ENCODE results near the gene HADHB.
"Not testable (repeated sequence)": the region's sequence is repeated elsewhere in the genome, so short reads cannot be mapped to it uniquely, and the experiment has no call there.

Gene HADHB

DNA sequence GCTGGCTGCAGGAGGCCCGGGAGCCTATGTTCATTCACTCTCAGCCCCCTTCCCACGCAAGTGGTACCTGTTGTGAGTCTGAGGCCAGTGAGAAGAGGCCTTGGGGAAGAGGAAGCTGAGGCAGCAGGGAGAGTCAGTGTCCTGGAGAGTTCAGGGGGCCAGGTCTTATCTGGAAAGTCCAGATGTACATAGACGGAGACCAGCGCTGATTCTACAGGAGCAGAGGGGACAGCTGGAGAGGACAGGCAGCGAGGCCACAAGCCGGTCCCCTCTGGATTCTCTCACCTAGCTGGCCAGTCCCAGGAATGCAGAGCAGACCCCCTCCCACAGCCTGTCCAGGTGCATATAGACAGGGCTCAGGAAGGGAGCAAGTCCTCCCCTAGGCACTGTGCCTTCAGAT lies 72.1 kb downstream of the HADHB start:
- intact Hi-C loops (cut with micrococcal nuclease) = no loop called here
- Mint-ChIP-seq H3K4me1 (ENCODE audit: low read depth) (peaks cover 10% of the 10 kb centered on the region), H3K27me3 (no peaks in the 10 kb centered on the region)

DNA sequence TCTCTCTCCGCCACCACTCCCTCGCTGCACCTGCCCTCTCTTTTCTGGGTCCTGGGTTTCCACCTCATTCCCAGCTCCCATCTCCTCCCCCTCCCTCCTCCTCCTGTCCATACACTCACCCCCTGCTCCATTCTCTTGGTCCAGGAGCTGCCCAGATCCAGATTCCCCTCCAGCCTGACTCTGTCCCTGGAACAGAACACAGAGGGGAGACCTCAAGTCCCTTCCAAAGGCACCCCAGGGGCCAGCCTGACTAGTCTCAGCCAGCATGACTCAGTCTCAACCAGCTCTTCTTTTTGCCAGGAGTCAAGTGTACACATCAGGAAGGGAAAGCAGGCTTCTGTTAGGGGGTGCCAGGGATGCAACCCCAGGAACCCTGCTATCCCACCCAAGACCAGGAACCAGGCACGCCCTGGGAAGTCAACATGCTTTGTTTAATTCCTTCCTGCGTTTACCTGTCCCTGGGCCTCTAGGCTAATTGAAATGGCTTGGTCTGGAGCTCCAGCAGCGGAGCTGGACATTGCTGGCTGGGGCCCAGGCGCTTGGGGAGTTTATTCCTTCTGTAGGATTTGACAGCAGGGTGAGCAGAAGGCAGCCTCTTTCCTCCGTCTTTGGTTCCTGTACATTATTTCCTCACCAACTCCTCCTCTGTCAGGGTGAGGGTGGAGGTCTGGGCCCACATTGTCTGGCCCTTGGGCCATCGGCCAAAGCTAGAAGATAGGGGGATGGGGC lies 72.8 kb downstream of the HADHB start:
- Mint-ChIP-seq H3K27ac (no peak overlapping the region), H3K27me3 (no peaks in the 10 kb centered on the region), H3K9me3 (no peaks in the 10 kb centered on the region), H3K4me1 (ENCODE audit: low read depth) (peaks cover 10% of the 10 kb centered on the region), H3K4me3 (no peak overlapping the region), H3K36me3 (ENCODE audit: low read depth) (no peaks in the 10 kb centered on the region)
- intact Hi-C loops (cut with micrococcal nuclease) = no loop called here

More for the DNA sequence above, 72.1 kb downstream of the HADHB start:
- H3K9me3 Mint-ChIP-seq = no peaks in the 10 kb centered on the region
- H3K27ac Mint-ChIP-seq = no peak overlapping the region
- no peaks in the 10 kb centered on the region for H3K36me3 Mint-ChIP-seq (ENCODE audit: low read depth)
- no peak overlapping the region for H3K4me3 Mint-ChIP-seq

DNA sequence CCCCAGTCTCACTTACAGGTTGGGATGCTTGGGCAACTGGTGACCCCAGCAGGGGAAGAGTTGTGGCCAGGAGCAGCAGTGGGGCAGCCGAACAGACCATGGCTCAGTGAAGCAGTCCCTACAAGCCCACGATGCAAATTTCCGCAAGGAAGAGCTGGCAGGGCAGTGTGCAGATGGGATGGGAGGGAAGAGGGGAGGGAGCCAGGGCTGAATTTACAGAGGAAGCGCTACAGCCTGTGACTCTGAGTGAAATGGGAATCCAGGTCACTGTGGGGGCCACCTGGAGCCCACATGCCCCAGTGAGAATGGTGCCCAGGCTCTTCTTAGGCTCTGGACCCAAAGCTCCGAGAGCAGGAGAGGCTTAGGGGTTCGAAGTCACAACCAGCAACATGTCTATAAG lies 74.2 kb downstream of the HADHB start:
- Mint-ChIP-seq H3K4me1 (ENCODE audit: low read depth) (peaks cover 5% of the 10 kb centered on the region), H3K36me3 (ENCODE audit: low read depth) (no peaks in the 10 kb centered on the region), H3K27ac (no peak overlapping the region), H3K27me3 (no peaks in the 10 kb centered on the region), H3K9me3 (no peaks in the 10 kb centered on the region), H3K4me3 (no peak overlapping the region)
- intact Hi-C loops (cut with micrococcal nuclease) = no loop called here

DNA sequence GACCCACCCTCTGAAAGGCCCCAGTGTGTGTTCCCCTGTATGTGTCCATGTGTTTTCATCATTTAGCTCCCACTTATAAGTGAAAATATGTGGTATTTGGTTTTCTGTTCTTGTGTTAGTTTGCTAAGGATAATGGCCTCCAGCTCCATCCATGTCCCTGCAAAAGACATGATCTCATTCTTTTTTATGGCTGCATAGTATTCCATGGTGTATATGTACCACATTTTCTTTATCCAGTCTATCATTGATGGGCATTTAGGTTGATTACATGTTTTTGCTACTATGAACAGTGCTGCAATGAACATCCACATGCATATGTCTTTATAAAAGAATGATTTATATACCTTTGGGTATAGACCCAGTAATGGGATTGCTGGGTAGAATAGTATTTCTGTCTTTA lies 79.7 kb downstream of the HADHB start:
- H3K9me3 Mint-ChIP-seq; H3K27ac Mint-ChIP-seq; H3K4me3 Mint-ChIP-seq; H3K27me3 Mint-ChIP-seq; intact Hi-C loops (cut with micrococcal nuclease); H3K36me3 Mint-ChIP-seq (ENCODE audit: low read depth): not testable (repeated sequence)
- H3K4me1 Mint-ChIP-seq (ENCODE audit: low read depth) = peaks cover 13% of the 10 kb centered on the region

DNA sequence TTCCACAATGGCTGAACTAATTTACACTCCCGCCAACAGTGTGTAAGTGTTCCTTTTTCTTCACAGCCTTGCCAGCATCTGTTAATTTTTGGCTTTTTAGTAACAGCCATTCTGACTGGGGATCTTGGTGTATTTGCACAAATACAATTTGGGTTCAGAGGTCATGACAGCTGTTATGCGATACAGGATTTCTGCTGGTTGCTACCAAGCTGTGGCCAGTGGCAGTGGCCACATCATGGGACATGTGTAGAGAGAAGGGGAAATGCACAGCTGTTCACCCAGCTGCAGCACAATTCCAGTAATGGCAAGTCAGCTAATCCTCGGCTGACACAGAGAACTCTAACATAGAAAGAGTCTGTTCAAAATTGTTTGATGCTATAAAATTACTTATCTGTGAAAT lies 80.2 kb downstream of the HADHB start:
- intact Hi-C loops (cut with micrococcal nuclease) = no loop called here
- H3K4me1 Mint-ChIP-seq (ENCODE audit: low read depth) = peaks cover 14% of the 10 kb centered on the region
- no peak overlapping the region for H3K27ac Mint-ChIP-seq
- no peaks in the 10 kb centered on the region for H3K9me3 Mint-ChIP-seq
- no peaks in the 10 kb centered on the region for H3K27me3 Mint-ChIP-seq
- no peaks in the 10 kb centered on the region for H3K36me3 Mint-ChIP-seq (ENCODE audit: low read depth)
- no peak overlapping the region for H3K4me3 Mint-ChIP-seq

DNA sequence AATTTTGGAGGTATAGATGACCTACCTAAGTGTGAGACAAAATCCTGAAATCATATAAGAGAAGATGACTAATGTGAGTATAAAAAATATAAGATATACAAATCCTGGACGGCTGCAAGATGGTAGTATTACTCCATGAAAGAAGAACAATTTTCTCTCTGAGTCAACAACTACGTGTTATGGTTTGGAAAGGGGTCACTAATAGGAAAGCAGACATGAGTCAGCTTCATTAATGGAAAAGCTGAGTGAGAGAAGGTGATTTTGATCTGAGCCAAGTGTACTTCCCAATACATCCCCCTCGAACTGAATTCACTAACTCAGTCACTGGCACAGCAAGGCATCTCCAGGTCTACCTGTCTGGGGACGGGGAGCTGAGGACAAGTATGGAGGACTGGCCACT lies 81.1 kb downstream of the HADHB start:
- H3K9me3 Mint-ChIP-seq = no peaks in the 10 kb centered on the region
- intact Hi-C loops (cut with micrococcal nuclease) = no loop called here
- peaks cover 23% of the 10 kb centered on the region for H3K4me1 Mint-ChIP-seq (ENCODE audit: low read depth)
- no peak overlapping the region for H3K4me3 Mint-ChIP-seq
- H3K36me3 Mint-ChIP-seq (ENCODE audit: low read depth) = no peaks in the 10 kb centered on the region
- H3K27ac Mint-ChIP-seq = no peak overlapping the region
- H3K27me3 Mint-ChIP-seq = no peaks in the 10 kb centered on the region

DNA sequence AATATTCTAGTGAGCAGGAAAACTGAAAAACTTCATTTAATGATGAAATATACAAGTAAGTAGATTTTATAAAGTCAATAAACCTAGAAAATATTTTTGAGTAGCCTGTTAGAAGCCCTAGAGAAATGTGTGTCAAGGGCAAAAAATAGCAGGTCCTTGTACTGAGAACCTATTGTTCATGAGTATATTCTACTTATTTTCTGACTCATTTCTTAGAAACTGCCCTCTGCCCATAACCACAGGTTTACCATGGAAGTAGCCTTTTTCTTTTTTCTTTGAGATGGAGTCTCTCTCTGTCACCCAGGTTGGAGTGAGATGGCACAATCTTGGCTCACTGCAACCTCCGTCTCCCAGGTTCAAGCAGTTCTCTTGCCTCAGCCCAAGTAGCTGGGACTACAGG lies 81.8 kb downstream of the HADHB start:
- Mint-ChIP-seq H3K36me3 (ENCODE audit: low read depth) (no peaks in the 10 kb centered on the region), H3K4me1 (ENCODE audit: low read depth) (peaks cover 23% of the 10 kb centered on the region), H3K9me3 (no peaks in the 10 kb centered on the region), H3K27ac (no peak overlapping the region), H3K27me3 (no peaks in the 10 kb centered on the region), H3K4me3 (no peak overlapping the region)
- intact Hi-C loops (cut with micrococcal nuclease) = no loop called here

DNA sequence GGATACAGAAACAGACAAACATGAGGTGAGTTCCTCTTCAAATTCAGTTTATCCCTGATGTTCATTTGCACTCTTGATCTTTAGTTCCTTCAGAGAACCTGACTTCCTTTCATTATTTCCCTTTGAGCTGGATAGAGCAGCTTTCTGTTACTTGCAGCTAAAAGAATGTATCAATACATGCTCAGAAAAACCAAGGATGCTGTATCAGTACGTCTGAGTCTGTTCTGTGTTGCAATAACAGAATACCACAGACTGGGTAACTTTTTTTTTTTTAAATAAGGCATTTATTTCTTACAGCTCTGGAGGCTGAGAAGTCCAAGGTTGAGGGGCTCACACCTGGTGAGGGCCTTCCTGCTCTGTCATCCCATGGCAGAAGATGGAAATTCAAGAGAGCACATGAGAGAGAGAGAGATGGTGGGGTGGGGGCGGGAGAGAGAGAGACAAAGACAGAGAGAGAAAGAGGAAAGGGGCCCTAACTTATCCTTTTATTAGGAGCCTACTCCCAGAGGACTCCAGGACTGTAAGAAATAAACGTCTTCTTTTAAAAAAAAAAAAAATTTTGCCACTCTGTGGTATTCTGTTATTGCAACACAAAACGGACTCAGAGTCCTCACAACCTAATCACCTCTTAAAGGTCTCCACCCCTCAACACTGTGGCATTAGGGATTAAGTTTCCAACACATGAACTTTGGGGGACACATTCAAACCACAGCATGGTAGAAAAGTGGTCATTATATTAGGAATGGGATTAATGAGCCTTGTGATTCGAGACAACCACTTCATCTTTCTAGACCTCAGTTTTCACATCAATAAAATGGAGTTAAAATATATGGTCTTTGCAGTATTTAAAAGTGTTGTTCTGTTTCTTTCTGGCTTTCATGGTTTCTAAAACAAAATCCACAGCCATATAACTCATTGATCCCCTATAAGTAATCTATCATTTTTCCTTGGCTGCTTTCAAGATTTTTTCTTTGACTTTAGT lies 82.8 kb downstream of the HADHB start:
- no peak overlapping the region for H3K27ac Mint-ChIP-seq
- peaks cover 23% of the 10 kb centered on the region for H3K4me1 Mint-ChIP-seq (ENCODE audit: low read depth)
- H3K9me3 Mint-ChIP-seq = no peaks in the 10 kb centered on the region
- no peak overlapping the region for H3K4me3 Mint-ChIP-seq
- no peaks in the 10 kb centered on the region for H3K36me3 Mint-ChIP-seq (ENCODE audit: low read depth)
- intact Hi-C loops (cut with micrococcal nuclease) = no loop called here
- no peaks in the 10 kb centered on the region for H3K27me3 Mint-ChIP-seq

DNA sequence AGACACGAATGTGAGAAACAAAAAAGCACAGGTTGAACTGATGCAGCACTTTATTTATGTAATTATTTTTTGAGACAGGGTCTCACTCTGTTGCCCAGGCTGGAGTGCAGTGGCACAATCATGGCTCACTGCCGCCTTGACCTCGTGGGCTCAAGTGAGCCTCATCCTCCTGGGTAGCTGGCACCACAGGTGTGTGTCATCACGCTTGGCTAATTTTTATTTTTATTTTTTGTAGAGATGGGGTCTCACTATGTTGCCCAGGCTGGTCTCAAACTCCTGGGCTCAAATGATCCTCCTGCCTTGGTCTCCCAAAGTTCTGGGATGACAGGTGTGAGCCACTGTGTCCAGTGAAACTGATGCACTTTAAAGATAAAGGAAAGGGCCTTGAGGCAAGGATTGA lies 84.3 kb downstream of the HADHB start:
- H3K9me3 Mint-ChIP-seq; intact Hi-C loops (cut with micrococcal nuclease); H3K36me3 Mint-ChIP-seq (ENCODE audit: low read depth); H3K27me3 Mint-ChIP-seq; H3K4me3 Mint-ChIP-seq; H3K27ac Mint-ChIP-seq: not testable (repeated sequence)
- peaks cover 23% of the 10 kb centered on the region for H3K4me1 Mint-ChIP-seq (ENCODE audit: low read depth)

DNA sequence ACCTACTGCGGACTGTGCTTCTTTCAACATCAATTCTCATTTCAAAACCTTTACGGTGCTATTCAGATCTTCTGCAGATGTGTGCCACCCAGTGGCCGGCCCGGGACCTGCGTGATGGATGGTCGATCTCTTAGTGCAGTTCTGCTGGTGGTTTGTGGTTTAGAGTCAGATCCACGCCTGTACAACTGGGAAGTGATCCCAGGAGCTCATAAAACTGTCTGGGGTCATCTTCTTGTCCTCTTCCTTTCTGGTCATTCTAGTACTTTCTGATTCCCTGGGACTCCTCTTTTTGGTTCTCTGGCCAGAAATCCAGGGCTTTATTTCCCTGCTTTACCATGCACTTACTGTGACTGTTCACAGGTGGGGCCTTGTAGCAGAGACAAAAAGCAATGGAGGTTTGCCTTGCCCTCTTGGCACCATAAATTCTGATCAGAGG lies 85.4 kb downstream of the HADHB start:
- H3K4me1 Mint-ChIP-seq (ENCODE audit: low read depth) = peaks cover 23% of the 10 kb centered on the region
- no peaks in the 10 kb centered on the region for H3K27me3 Mint-ChIP-seq
- intact Hi-C loops (cut with micrococcal nuclease) = loop anchor here (5.0 to 10.0 kb wide), 2 partner anchors 33 to 135 kb away; no protein-coding TSS in a partner anchor
- peak overlapping the region; percentile 77 for H3K27ac Mint-ChIP-seq
- peak overlapping the region; percentile 25 for H3K4me3 Mint-ChIP-seq
- no peaks in the 10 kb centered on the region for H3K36me3 Mint-ChIP-seq (ENCODE audit: low read depth)
- no peaks in the 10 kb centered on the region for H3K9me3 Mint-ChIP-seq

DNA sequence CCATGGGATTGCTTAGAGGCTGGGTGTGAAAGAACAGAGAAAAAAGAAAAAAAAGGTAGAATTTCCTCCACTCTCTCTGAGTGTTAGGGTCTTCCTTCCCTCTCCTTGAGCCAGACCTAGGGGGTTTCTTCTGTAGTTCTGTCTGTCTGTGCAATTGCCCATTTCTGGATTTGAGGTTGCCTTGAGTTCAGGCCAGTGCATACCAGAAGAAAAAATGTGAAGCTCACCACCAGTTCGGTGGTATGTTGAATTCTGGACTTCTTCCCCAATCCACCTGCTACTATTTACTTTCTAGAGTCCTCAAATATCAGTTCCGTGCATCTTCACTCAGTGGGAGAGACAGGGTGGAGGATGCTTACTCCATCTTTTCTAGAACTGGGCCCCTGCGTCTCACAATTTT lies 85.9 kb downstream of the HADHB start:
- H3K4me3 Mint-ChIP-seq = peak overlapping the region; percentile 25
- H3K27ac Mint-ChIP-seq = peak overlapping the region; percentile 77
- no peaks in the 10 kb centered on the region for H3K36me3 Mint-ChIP-seq (ENCODE audit: low read depth)

DNA sequence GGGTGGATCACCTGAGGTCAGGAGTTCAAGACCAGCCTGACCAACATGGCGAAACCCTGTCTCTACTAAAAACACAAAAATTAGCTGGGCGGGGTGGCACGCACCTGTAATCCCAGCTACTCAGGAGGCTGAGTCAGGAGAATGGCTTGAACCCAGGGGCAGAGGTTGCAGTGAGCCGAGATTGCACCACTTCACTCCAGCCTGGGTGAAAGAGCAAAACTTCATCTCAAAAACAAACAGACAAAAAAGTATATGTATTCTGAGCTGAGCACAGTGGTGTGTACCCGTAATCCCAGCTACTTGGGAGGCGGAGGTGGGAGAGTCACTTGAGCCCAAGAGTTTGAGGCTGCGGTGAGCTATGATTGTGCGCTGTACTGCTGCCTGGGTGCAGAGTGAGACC lies 86.6 kb downstream of the HADHB start:
- H3K27me3 Mint-ChIP-seq; H3K36me3 Mint-ChIP-seq (ENCODE audit: low read depth); H3K4me3 Mint-ChIP-seq; H3K9me3 Mint-ChIP-seq; H3K27ac Mint-ChIP-seq: not testable (repeated sequence)
- peaks cover 28% of the 10 kb centered on the region for H3K4me1 Mint-ChIP-seq (ENCODE audit: low read depth)
- intact Hi-C loops (cut with micrococcal nuclease) = loop anchor here (5.0 to 10.0 kb wide), 2 partner anchors 34 to 133 kb away; no protein-coding TSS in a partner anchor

More for the DNA sequence above, 85.9 kb downstream of the HADHB start:
- intact Hi-C loops (cut with micrococcal nuclease) = loop anchor here (5.0 to 10.0 kb wide), 2 partner anchors 33 to 134 kb away; no protein-coding TSS in a partner anchor
- Mint-ChIP-seq H3K27me3 (no peaks in the 10 kb centered on the region), H3K9me3 (no peaks in the 10 kb centered on the region), H3K4me1 (ENCODE audit: low read depth) (peaks cover 23% of the 10 kb centered on the region)

DNA sequence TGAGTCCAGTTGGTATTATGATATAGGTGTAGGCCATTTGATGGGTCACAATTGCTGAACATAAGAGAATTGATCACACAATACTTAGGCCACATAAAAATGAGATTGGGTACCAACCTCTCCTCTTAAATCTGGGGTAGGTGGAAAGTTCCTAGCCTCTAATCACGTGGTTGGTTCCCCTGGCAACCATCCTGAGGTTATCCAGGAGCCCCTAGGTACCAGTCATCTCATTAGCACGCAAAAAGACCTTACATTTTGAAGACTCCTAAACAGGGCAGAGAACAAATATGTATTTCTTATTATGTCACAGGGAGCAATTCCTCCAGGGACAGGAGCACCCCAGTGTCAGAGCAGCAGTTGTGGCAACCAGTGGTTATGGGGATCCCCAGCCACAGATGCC lies 88.6 kb downstream of the HADHB start:
- Mint-ChIP-seq H3K27ac (no peak overlapping the region), H3K4me1 (ENCODE audit: low read depth) (peaks cover 19% of the 10 kb centered on the region), H3K9me3 (no peaks in the 10 kb centered on the region), H3K27me3 (no peaks in the 10 kb centered on the region), H3K36me3 (ENCODE audit: low read depth) (no peaks in the 10 kb centered on the region), H3K4me3 (no peak overlapping the region)
- intact Hi-C loops (cut with micrococcal nuclease) = loop anchor here (5.0 to 10.0 kb wide), 2 partner anchors 36 to 132 kb away; no protein-coding TSS in a partner anchor

DNA sequence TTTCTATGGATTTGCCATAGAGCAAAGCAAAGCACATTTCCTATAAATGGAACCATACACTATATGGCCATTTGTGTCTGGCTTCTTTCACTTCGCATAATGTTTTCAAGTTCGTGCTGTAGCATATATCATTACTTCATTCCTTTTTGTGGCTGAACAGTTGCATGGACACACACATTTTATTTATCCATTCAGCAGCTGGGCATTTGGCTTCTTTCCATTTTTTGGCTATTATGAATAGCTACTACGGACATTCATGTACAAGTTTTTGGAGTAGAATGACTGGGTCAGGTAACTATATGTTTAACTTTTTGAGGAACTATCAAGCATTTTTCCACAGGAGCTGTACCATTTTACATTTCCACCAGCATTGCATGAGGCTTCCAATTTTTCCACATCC lies 90.5 kb downstream of the HADHB start:
- intact Hi-C loops (cut with micrococcal nuclease) = loop anchor here (10.0 kb wide), 1 partner anchor 130 kb away; no protein-coding TSS in a partner anchor

More for the DNA sequence above, 90.5 kb downstream of the HADHB start:
- Mint-ChIP-seq H3K27ac (no peak overlapping the region), H3K36me3 (ENCODE audit: low read depth) (no peaks in the 10 kb centered on the region), H3K4me3 (no peak overlapping the region), H3K9me3 (no peaks in the 10 kb centered on the region), H3K4me1 (ENCODE audit: low read depth) (peaks cover 11% of the 10 kb centered on the region), H3K27me3 (no peaks in the 10 kb centered on the region)

Measured in dendritic cell treated with granulocyte-macrophage colony-stimulating factor and Interleukin-4, amounts not matched to agents 40 ng/mL and 50 ng/mL, for 4 days (primary cell).